KOPT-K1 (cell line): ENCODE results near the gene BRICD5.
"Not testable (repeated sequence)": the region's sequence is repeated elsewhere in the genome, so short reads cannot be mapped to it uniquely, and the experiment has no call there.

Source experiments
- H3K27ac ChIP-seq: fragments of 200-600 bp; sonication (generic); 2 replicates; pipeline ENCODE4 v1.5.1; 2016; ENCODE audit warnings: antibody characterized with exemption, mild to moderate bottlenecking, low read depth, low read length; ENCODE audit not compliant: poor library complexity, severe bottlenecking
- H3K36me3 ChIP-seq: fragments of 200-600 bp; sonication (generic); 2 replicates; pipeline ENCODE4 v1.5.1; 2017; ENCODE audit warnings: antibody characterized with exemption, mild to moderate bottlenecking, low read length, moderate library complexity; ENCODE audit not compliant: insufficient read depth
- H3K9me3 ChIP-seq: fragments of 200-600 bp; sonication (generic); 2 replicates; pipeline ENCODE4 v1.5.1; 2017; ENCODE audit warnings: antibody characterized with exemption, low read length, mild to moderate bottlenecking; ENCODE audit not compliant: insufficient read depth, poor library complexity, severe bottlenecking

BRICD5 gene

GRCh38 chr16:2210386-2211365, at the start of gene BRICD5:
TSS of gene BRICD5 (minus strand) at chr16:2210863. CDS start at chr16:2210833, 30 bp downstream.
- Histone ChIP-seq H3K9me3 (no peaks in the 10 kb centered on the region), H3K36me3 (peaks cover 60% of the 10 kb centered on the region), H3K27ac (no peak within 1 kb of the TSS)

- peaks cover 100% of the 10 kb centered on the region for H3K36me3 ChIP-seq
- no peaks in the 10 kb centered on the region for H3K9me3 ChIP-seq
- no peak overlapping the region for H3K27ac ChIP-seq
Observed at GRCh38 chr16:2260250-2260649, 49.6 kb upstream of the BRICD5 start.

GRCh38 chr16:2258530-2258929, 47.9 kb upstream of the BRICD5 start:
- H3K27ac ChIP-seq, H3K9me3 ChIP-seq: not testable (repeated sequence)
- peaks cover 100% of the 10 kb centered on the region for H3K36me3 ChIP-seq

- no peak overlapping the region for H3K27ac ChIP-seq
- no peaks in the 10 kb centered on the region for H3K9me3 ChIP-seq
- H3K36me3 ChIP-seq: peaks cover 100% of the 10 kb centered on the region
Observed at GRCh38 chr16:2257726-2258125, 47.1 kb upstream of the BRICD5 start.

GRCh38 chr16:2256531-2257140, 46.0 kb upstream of the BRICD5 start:
- peaks cover 100% of the 10 kb centered on the region for H3K36me3 ChIP-seq
- H3K9me3 ChIP-seq: no peaks in the 10 kb centered on the region
- H3K27ac ChIP-seq: no peak overlapping the region

- Histone ChIP-seq H3K9me3 (no peaks in the 10 kb centered on the region), H3K36me3 (peaks cover 99% of the 10 kb centered on the region), H3K27ac (no peak overlapping the region)
Observed at GRCh38 chr16:2253293-2253692, 42.6 kb upstream of the BRICD5 start.

GRCh38 chr16:2252806-2253148, 42.1 kb upstream of the BRICD5 start:
- Histone ChIP-seq H3K9me3 (no peaks in the 10 kb centered on the region), H3K27ac (no peak overlapping the region), H3K36me3 (peaks cover 99% of the 10 kb centered on the region)

GRCh38 chr16:2251296-2252111, 40.8 kb upstream of the BRICD5 start, which contains the start of gene ECI1:
TSS of gene ECI1 (minus strand) at chr16:2251587. CDS start at chr16:2251566, 21 bp downstream.
- peaks cover 99% of the 10 kb centered on the region for H3K36me3 ChIP-seq
- H3K9me3 ChIP-seq: no peaks in the 10 kb centered on the region
- H3K27ac ChIP-seq: no peak within 1 kb of the TSS

- H3K36me3 ChIP-seq: peaks cover 99% of the 10 kb centered on the region
- H3K27ac ChIP-seq: no peak overlapping the region
Observed at GRCh38 chr16:2250652-2251295, 40.1 kb upstream of the BRICD5 start.

GRCh38 chr16:2246301-2246885, 35.7 kb upstream of the BRICD5 start:
- Histone ChIP-seq H3K27ac (no peak overlapping the region), H3K9me3 (no peaks in the 10 kb centered on the region), H3K36me3 (peaks cover 99% of the 10 kb centered on the region)

More at GRCh38 chr16:2250652-2251295, 40.1 kb upstream of the BRICD5 start:
- no peaks in the 10 kb centered on the region for H3K9me3 ChIP-seq

GRCh38 chr16:2244926-2245795, 34.5 kb upstream of the BRICD5 start:
- H3K27ac ChIP-seq: no peak overlapping the region
- H3K36me3 ChIP-seq: peaks cover 90% of the 10 kb centered on the region
- H3K9me3 ChIP-seq: no peaks in the 10 kb centered on the region

GRCh38 chr16:2244301-2244700, 33.6 kb upstream of the BRICD5 start:
- Histone ChIP-seq H3K9me3 (no peaks in the 10 kb centered on the region), H3K27ac (no peak overlapping the region), H3K36me3 (peaks cover 88% of the 10 kb centered on the region)

- Histone ChIP-seq H3K27ac (no peak overlapping the region), H3K9me3 (no peaks in the 10 kb centered on the region), H3K36me3 (peaks cover 88% of the 10 kb centered on the region)
Observed at GRCh38 chr16:2243781-2244180, 33.1 kb upstream of the BRICD5 start.
